Colonic mucosa (tissue), 4 donors: ENCODE data around the gene GNG2. TPM values are rescaled to one million over a fixed set of nuclear protein-coding genes. Genes with fewer than 3 reads are reported as not detected.

Experiments used
- DNase-seq: peaks from one replicate; pipeline ENCODE4 v3.0.0-alpha.2; 2020
- H3K27ac ChIP-seq: fragments of 200-600 bp; one replicate; pipeline ENCODE4 v1.8.0; 2021
- H3K27me3 ChIP-seq: fragments of 200-600 bp; one replicate; pipeline ENCODE4 v1.8.0; 2021
- H3K36me3 ChIP-seq: fragments of 200-600 bp; one replicate; pipeline ENCODE4 v1.8.0; 2021
- H3K4me1 ChIP-seq: fragments of 200-600 bp; one replicate; pipeline ENCODE4 v1.8.0; 2021; ENCODE audit warnings: mild to moderate bottlenecking
- H3K4me3 ChIP-seq: fragments of 200-600 bp; one replicate; pipeline ENCODE4 v1.8.0; 2021
- H3K9ac ChIP-seq, 2 donors: one replicate each; pipeline ENCODE4 v1.7.0; 2013; ENCODE audit warnings: control low read depth in 2 of 2, low read depth in 2 of 2, low read length in 2 of 2
- H3K9me3 ChIP-seq: fragments of 200-600 bp; one replicate; pipeline ENCODE4 v1.8.0; 2021
- CTCF ChIP-seq: fragments of 200-600 bp; IDR thresholded peaks from one replicate; pipeline ENCODE4 v1.8.0; 2022; ENCODE audit warnings: antibody characterized with exemption, mild to moderate bottlenecking
- intact Hi-C: fragments of 100-400 bp; cut with DNase I; formaldehyde crosslinking; loops from one replicate; pipeline ENCODE4 v1.14.1; 2022
- total RNA-seq, 2 donors: library from RNA; stranded (reverse); fragmentation: NEBNext Ultra II Directional in 1 of 2; extraction: Animal tissue kit (Norgen Biotek cat#: 25700) in 1 of 2; gene quantifications; one replicate each; pipeline ENCODE4 v1.2.1, GENCODE V29; 2021
- donor health status: healthy.
- donor health status: DM: no; HTN: no; CAD: no.
- donor health status: DM: no; HTN: no; CAD: no.

Gene GNG2
- total RNA-seq, 2 donors from 2014 or later = 4.9 to 18.2 TPM

GRCh38 chr14:52011523-52011922 is 151.1 kb downstream of the GNG2 start:
- no peak overlapping the region for H3K9ac ChIP-seq
- H3K27ac ChIP-seq = no peak overlapping the region
- TF ChIP-seq CTCF = no peak
- H3K27me3 ChIP-seq = no peaks in the 10 kb centered on the region
- no peaks in the 10 kb centered on the region for H3K4me1 ChIP-seq
- intact Hi-C loops = no loop called here
- no peaks in the 10 kb centered on the region for H3K9me3 ChIP-seq
- no peak overlapping the region for H3K4me3 ChIP-seq
- no peak for DNase-seq
- H3K36me3 ChIP-seq = peaks cover 3% of the 10 kb centered on the region

GRCh38 chr14:52012635-52013034 is 152.2 kb downstream of the GNG2 start:
- no peak overlapping the region for H3K27ac ChIP-seq
- peaks cover 3% of the 10 kb centered on the region for H3K36me3 ChIP-seq
- DNase-seq = no peak
- no peak overlapping the region for H3K4me3 ChIP-seq
- no peaks in the 10 kb centered on the region for H3K9me3 ChIP-seq
- no peaks in the 10 kb centered on the region for H3K4me1 ChIP-seq
- intact Hi-C loops = no loop called here
- H3K9ac ChIP-seq = no peak overlapping the region
- no peaks in the 10 kb centered on the region for H3K27me3 ChIP-seq
- TF ChIP-seq CTCF = no peak

- no peak overlapping the region for H3K4me3 ChIP-seq
- H3K4me1 ChIP-seq = peaks cover 3% of the 10 kb centered on the region
- H3K9ac ChIP-seq = no peak overlapping the region
- H3K9me3 ChIP-seq = no peaks in the 10 kb centered on the region
- peaks cover 3% of the 10 kb centered on the region for H3K36me3 ChIP-seq
- no peaks in the 10 kb centered on the region for H3K27me3 ChIP-seq
- no peak for DNase-seq
- no peak overlapping the region for H3K27ac ChIP-seq
- TF ChIP-seq CTCF = no peak
- intact Hi-C loops = no loop called here
Measured at GRCh38 chr14:52013984-52014600, 153.7 kb downstream of the GNG2 start.

GRCh38 chr14:52014601-52015267 is 154.3 kb downstream of the GNG2 start:
- Histone ChIP-seq H3K4me3 (no peak overlapping the region), H3K9ac (no peak overlapping the region), H3K27me3 (no peaks in the 10 kb centered on the region), H3K4me1 (peaks cover 3% of the 10 kb centered on the region), H3K36me3 (peaks cover 3% of the 10 kb centered on the region), H3K9me3 (no peaks in the 10 kb centered on the region), H3K27ac (no peak overlapping the region)
- no peak for TF ChIP-seq CTCF
- no peak for DNase-seq
- intact Hi-C loops = no loop called here

GRCh38 chr14:52015411-52016030 is 155.1 kb downstream of the GNG2 start:
- H3K4me1 ChIP-seq = peaks cover 3% of the 10 kb centered on the region
- no peaks in the 10 kb centered on the region for H3K9me3 ChIP-seq
- H3K36me3 ChIP-seq = peaks cover 3% of the 10 kb centered on the region
- H3K4me3 ChIP-seq = no peak overlapping the region
- intact Hi-C loops = no loop called here
- no peaks in the 10 kb centered on the region for H3K27me3 ChIP-seq
- TF ChIP-seq CTCF = no peak
- no peak overlapping the region for H3K9ac ChIP-seq
- no peak for DNase-seq
- H3K27ac ChIP-seq = no peak overlapping the region
